H54 (cell line): ENCODE data around the gene SLAMF6.
"Not testable (repeated sequence)": the region's sequence is repeated elsewhere in the genome, so short reads cannot be mapped to it uniquely, and the experiment has no call there.

ENCODE experiments used
- DNase-seq: peaks from one replicate; pipeline ENCODE4 v3.0.0; 2011; ENCODE audit warnings: low spot score, mixed read lengths; ENCODE audit not compliant: insufficient read length
- FAIRE-seq: peaks from 3 replicates; lab custom pipeline; 2011; peaks lifted over from hg19 to GRCh38; lab: Jason Lieb, UNC
- POLR2A ChIP-seq: IDR thresholded peaks from 2 replicates; pipeline ENCODE4 v1.6.1; 2011; ENCODE audit warnings: low read depth, mild to moderate bottlenecking, low read length

The SLAMF6 gene

DNA sequence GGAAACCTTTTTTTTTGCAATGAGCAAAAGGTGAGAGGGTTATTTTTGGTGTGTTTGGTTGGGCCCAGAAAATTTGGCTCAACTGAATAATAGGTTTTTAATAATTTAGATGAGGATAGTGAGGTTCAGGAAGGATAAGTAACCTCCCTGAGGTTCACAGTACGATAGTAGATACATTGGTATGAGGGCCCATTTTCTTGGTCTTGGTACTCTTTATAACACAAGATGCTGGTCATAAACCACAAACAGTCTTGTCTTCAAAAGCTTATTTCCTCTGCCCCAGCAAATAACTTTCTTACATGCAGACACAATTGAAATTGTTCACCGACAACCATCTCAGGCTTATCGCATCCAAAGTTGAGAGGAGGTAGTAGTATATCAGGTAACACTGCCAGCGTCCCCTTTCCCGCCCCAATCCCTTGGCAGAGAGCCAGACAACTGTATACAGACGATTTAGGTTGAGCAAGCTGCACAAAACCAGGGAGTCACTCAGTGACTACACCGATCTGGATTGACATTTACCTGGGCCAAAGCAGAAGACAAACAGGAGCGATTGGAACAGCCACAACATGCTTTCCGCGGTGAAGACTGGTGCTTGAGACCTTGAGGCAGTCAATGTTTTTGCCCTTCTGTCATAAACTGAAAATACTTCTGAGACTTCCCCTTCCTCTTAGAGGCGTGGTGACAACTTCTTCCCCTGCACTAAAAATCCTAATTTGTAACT lies at the start of gene SLAMF6:
Gene SLAMF6, minus strand, starts transcription at position 634 of the 724 bp plus-strand sequence. Its CDS starts 63 bp downstream, at position 571.
- no peak for TF ChIP-seq POLR2A
- DNase-seq (no peak), FAIRE-seq (no peak)

DNA sequence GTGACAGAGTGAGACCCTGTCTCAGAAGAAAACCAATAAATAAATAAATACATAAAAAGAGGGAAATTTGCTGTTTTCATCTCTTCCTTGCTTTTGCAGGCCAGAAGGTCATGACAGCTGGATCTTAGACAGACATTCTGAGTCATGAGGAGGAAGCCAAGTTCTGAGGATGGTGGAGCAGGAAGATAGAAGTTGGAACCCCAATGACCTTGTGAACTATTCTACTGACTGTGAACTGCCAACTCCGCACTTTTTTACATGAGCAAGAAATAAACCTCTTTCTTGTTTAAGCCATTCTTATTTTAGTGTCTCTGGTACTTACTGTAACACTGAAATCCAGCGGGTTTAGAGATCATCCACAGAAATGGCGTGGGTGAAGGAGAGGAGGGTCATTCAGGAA lies 47.8 kb upstream of the SLAMF6 start:
- no peak for TF ChIP-seq POLR2A
- DNase-seq = no peak
- FAIRE-seq = no peak

DNA sequence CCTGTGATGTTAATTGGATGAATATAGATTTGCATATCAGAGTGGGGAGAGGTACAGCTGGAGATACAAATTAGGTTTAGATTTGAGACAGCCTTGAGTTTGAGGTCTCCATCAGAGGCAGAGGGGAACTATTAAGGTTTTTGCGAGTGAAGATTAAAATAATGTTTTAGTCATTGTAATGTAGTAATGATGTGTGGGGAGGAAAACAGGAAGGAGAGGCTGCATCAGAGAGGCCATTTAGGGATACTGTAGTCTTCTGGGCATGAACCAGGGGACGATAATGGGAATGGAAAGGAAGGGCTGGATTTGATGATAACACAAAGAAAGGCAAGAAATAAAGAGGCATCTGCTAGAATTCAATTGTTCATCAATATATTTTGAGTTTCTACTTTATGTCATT lies 46.8 kb upstream of the SLAMF6 start:
- TF ChIP-seq POLR2A = no peak
- FAIRE-seq = no peak
- no peak for DNase-seq

- DNase-seq = no peak
- no peak for FAIRE-seq
- TF ChIP-seq POLR2A = no peak
Observed at GRCh38 chr1:160567858-160568682, 45.0 kb upstream of the SLAMF6 start.

GRCh38 chr1:160567341-160567740 lies 44.3 kb upstream of the SLAMF6 start:
- no peak for TF ChIP-seq POLR2A

DNA sequence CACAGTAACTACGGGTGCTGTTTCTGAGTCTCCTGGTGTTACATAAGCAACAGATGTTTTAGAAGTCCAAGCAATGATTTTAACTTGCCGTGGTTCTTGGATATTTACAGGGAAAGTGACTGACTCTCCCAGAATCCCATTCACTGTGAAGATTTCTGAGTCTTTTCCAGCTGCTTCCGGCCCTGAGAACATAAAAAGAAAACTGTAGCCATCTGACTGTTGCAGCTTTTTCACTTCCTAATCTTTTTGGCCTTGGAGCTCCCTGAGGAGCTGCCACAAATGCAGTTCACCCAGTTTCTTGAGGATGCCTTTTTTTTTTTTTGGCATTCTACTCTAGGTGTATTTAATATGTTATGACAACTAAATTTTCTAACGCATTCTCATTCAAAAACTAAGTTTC lies 42.5 kb upstream of the SLAMF6 start:
- DNase-seq (no peak), FAIRE-seq (no peak)
- no peak for TF ChIP-seq POLR2A

More at GRCh38 chr1:160567341-160567740, 44.3 kb upstream of the SLAMF6 start:
- no peak for FAIRE-seq
- no peak for DNase-seq

- DNase-seq, FAIRE-seq: not testable (repeated sequence)
Observed at GRCh38 chr1:160563230-160563629, 40.2 kb upstream of the SLAMF6 start.

- DNase-seq, FAIRE-seq: not testable (repeated sequence)
Observed at GRCh38 chr1:160562745-160563144, 39.7 kb upstream of the SLAMF6 start.

DNA sequence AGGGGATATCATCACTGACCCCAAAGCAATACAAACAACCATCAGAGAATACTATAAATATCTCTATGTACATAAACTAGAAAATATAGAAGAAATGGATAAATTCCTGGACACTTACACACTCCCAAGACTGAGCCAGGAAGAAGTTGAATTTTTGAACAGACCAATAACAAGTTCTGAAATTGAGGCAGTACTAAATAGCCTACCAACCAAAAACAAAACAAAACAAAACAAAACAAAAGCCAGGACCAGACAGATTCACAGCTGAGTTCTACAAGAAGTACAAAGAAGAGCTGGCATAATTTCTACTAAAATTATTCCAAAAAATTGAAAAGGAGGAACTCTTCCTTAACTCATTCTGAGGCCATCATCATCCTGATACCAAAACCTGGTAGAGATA lies 37.8 kb upstream of the SLAMF6 start:
- no peak for DNase-seq
- no peak for FAIRE-seq
- no peak for TF ChIP-seq POLR2A

DNA sequence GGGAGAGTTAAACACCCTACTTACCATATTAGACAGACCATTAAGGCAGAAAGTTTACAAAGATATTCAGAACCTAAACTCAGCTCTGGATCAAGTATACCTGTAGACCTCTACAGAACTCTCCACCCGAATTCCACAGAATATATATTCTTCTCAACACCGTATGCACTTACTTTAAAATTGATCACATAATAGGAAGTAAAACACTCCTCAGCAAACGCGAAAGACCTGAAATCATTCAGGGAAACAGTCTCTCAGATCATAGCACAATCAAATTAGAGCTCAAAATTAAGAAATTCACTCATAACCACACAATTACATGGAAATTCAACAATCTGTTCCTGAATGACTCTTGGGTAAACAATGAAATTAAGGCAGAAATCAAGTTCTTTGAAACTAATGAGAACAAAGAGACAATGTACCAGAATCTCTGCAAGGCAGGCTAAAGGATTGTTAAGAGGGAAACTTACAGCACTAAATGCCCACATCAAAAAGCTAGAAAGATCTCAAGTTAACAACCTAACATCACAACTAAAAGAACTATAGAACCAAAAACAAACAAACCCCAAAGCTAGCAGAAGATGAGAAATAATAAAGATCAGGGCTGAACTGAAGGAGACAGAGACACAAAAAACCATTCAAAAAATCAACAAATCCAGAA lies 37.1 kb upstream of the SLAMF6 start:
- no peak for FAIRE-seq
- no peak for TF ChIP-seq POLR2A
- no peak for DNase-seq

GRCh38 chr1:160559437-160559836 lies 36.4 kb upstream of the SLAMF6 start:
- DNase-seq, FAIRE-seq: not testable (repeated sequence)

DNA sequence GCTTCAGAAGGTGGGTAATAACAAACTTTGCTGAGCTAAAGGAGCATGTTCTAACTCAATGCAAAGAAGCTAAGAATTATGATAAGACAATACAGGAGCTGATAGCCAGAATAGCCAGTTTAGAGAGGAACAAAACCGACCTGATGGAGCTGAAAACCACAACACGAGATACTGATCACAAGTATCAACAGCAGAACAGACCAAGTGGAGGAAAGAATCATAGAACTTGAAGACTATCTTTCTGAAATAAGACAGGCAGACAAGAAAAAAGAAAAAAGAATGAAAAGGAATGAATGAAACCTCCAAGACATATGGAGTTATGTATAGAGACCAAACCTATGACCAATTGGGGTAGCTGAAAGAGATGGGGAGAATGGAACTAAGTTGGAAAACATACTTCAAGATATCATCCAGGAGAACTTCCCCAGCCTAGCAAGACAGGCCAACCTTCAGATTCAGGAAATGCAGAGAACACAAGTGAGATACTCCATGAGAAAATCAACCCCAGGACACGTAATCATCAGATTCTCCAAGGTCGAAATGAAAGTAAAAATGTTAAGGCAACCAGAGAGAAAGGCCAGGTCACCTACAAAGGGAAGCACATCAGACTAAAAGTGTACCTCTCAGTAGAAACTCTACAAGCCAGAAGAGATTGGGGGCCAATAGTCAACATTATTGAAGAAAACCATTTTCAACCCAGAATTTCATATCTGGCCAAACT lies 35.8 kb upstream of the SLAMF6 start:
- DNase-seq (no peak), FAIRE-seq (no peak)
- no peak for TF ChIP-seq POLR2A

- TF ChIP-seq POLR2A = no peak
- no peak for FAIRE-seq
- no peak for DNase-seq
Observed at GRCh38 chr1:160553778-160554177, 30.7 kb upstream of the SLAMF6 start.

DNA sequence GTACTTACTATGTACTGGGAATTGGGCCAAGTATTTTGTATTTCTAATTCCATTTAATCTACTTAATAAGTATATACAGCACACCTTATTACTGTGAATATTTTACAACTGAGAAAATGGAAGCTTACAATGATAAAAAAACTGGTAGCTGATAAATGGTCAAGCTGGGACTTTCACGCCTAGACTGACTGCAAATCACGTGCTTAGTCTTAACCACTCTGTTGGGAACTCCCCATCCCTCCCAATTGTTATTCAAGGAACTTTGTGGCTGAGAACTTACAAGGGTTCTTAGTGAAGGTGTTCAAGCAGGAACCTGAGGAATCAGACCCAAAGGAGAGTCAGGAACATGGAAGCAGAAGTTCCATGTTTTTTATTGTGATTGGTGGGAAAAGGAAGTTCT lies 29.4 kb upstream of the SLAMF6 start:
- DNase-seq (no peak), FAIRE-seq (no peak)
- no peak for TF ChIP-seq POLR2A
